Gastrocnemius medialis (tissue), 4 donors: Measurements from ENCODE around the gene TSSK6.

Source experiments
- POLR2A ChIP-seq, 2 donors: fragments of 450-650 bp; IDR thresholded peaks; one replicate each; pipeline ENCODE4 v1.6.1; 2017; ENCODE audit warnings: antibody characterized with exemption in 2 of 2, mild to moderate bottlenecking in 2 of 2, moderate library complexity in 2 of 2
- TF ChIP-seq, protein P1 (sequence below), 5 experiments: fragments of 450-650 bp in 3 of 5; fragments of 200-600 bp in 2 of 5; sonication (generic) in 2 of 5; IDR thresholded peaks in 4 of 5; conservative IDR thresholded peaks in 1 of 5; 1 replicate in 4 of 5; 2 replicates in 1 of 5; pipeline ENCODE4 v1.5.1; 2016 to 2019; ENCODE audit warnings: antibody characterized with exemption in 5 of 5, mild to moderate bottlenecking in 3 of 5, moderate library complexity in 3 of 5

DNA sequence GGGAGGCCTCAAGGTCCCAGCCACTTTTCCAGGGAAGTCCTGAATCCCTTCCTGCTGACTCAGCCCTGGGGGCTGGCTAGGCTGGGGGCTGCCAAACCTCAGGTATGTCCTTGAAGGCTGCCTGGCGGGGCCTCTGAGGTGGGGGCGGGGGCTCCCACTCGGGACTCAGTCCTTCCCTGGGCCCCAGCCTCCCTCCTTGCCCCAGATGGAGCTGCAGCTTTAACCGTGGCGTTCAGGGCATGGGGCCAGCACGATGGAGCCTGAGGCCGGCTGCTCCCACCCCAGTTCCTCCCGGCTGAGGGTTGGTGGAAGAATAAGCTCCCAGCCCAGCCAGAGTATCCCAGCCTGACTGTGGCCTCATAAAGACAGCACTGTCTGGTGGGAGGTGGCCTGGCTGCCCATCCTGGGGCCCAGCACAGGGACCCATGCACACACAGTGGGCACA, 35.2 kb upstream of the TSSK6 start:
- no peak for TF ChIP-seq POLR2A (IDR thresholded peaks at IDR 0.05)
- TF ChIP-seq, protein P1, sequence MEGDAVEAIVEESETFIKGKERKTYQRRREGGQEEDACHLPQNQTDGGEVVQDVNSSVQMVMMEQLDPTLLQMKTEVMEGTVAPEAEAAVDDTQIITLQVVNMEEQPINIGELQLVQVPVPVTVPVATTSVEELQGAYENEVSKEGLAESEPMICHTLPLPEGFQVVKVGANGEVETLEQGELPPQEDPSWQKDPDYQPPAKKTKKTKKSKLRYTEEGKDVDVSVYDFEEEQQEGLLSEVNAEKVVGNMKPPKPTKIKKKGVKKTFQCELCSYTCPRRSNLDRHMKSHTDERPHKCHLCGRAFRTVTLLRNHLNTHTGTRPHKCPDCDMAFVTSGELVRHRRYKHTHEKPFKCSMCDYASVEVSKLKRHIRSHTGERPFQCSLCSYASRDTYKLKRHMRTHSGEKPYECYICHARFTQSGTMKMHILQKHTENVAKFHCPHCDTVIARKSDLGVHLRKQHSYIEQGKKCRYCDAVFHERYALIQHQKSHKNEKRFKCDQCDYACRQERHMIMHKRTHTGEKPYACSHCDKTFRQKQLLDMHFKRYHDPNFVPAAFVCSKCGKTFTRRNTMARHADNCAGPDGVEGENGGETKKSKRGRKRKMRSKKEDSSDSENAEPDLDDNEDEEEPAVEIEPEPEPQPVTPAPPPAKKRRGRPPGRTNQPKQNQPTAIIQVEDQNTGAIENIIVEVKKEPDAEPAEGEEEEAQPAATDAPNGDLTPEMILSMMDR (IDR thresholded peaks at IDR 0.05 in 4 of 5, conservative IDR thresholded peaks at IDR 0.05 in 1 of 5), result no peak
